Coronary artery (tissue), 2 donors: ENCODE results near the gene CNTROB.

Experiments used
- DNase-seq: peaks from one replicate; pipeline ENCODE4 v3.0.0-alpha.2; 2017; ENCODE audit warnings: low spot score
- H3K27ac ChIP-seq, 2 donors: fragments of 200-600 bp; sonication (generic); one replicate each; pipeline ENCODE4 v1.5.1; 2016 to 2019
- H3K4me3 ChIP-seq: fragments of 200-600 bp; sonication (generic); 2 replicates; pipeline ENCODE4 v1.5.1; 2016; ENCODE audit warnings: mild to moderate bottlenecking, moderate library complexity
- CTCF ChIP-seq: fragments of 200-600 bp; sonication (generic); IDR thresholded peaks from one replicate; pipeline ENCODE4 v1.5.1; 2019; ENCODE audit warnings: antibody characterized with exemption

Gene CNTROB

DNA sequence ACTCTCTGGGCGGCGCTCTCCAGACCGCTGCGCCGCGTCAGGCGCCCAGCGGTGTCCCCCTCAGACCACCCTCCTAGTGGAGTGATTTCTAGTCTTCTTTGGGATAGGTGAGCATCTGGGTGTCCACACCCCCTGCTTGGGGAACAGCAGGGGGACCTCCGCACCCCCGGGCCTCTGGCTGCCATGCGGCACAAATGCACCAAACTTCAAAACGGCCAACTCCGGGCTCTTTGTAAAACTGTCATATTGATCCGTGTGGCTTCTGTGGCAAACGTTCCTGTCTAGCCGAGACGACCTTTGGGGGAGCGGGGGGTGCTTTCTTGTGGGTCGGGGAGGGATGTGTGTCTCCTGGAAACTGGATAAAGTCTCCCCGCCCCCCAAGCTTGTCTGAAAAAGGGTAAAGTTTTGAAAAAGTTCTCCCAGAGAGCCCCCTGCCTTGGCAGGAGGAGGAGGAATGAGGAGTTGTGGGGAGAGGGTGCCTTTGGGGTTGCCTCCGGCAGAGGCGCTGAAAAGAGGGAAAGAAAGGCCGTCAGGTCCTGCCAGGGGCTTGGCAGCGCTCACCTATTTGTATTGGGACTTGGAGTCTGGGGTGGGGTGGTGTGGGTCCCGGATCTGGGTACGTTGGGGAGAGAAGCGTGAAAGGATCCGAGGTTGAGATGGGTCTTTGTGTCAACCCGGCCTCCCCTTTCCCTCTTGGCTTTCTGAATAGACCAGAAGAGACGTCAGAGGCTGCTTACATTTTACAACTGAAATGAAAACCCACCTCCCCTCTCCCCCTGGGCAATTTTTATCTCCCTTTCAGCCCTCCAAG is 45.6 kb upstream of the CNTROB start:
- Histone ChIP-seq H3K27ac (peak overlapping the region; percentile 78 to 86), H3K4me3 (peak overlapping the region; percentile 88)
- no peak for TF ChIP-seq CTCF
- peak; percentile 79 for DNase-seq

- no peak for DNase-seq
- H3K4me3 ChIP-seq, result peak overlapping the region; percentile 88
- peak overlapping the region; percentile 80 to 86 for H3K27ac ChIP-seq
- TF ChIP-seq CTCF, result no peak
Observed at GRCh38 chr17:7887038-7887481, 44.9 kb upstream of the CNTROB start.

- peak overlapping the region; percentile 80 to 86 for H3K27ac ChIP-seq
- H3K4me3 ChIP-seq, result peak overlapping the region; percentile 88
- DNase-seq, result peak; percentile 92
- no peak for TF ChIP-seq CTCF
Observed at GRCh38 chr17:7887482-7888183, 44.4 kb upstream of the CNTROB start.

DNA sequence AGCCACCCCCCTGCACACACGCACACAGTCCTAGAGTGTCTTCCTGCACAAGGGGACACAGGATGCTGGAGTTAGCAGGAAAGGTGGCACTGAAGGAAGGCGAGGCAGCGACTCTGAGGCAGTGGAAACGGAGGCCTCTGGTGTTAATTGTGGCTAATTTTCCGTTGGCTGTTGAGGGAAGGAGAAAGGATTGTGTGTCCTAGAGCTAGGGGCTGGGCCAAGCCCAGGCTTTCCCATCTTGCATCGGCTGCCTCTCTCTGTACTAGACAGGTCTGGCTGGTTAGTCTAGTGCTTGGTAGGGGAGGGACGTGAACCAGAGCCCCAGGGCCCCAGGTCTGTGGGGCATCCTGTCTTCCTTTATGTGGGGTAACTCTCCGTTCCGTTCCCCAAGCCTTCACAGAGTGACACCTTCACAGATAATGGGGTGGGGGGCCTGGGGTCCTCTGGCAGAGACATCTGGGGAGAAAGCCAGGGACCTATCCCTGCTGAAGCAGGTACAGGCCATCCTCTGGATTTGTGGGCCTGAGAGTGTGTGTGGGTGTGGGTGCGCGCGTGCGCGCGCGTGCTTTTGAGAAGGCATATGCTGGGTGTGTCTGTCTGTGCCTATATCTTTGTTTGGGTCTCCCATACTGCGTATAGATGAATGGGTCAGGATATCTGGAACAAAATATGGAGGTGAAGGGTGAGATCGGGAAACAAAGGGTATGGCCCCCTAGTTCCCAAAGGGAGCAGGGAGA is 43.7 kb upstream of the CNTROB start, which contains the start of gene CHD3:
TSS of gene CHD3 (plus strand) at position 606 of the 737 bp plus-strand sequence. CDS start 212 bp downstream, outside the sequence.
- Histone ChIP-seq H3K4me3 (peak within 1 kb of the TSS; percentile 88), H3K27ac (peak within 1 kb of the TSS; percentile 80 to 86)
- peak; percentile 77 for DNase-seq
- TF ChIP-seq CTCF, result no peak

GRCh38 chr17:7889166-7889955 is 42.6 kb upstream of the CNTROB start:
- peak; percentile 95 for DNase-seq
- Histone ChIP-seq H3K4me3 (no peak overlapping the region), H3K27ac (peak overlapping the region; percentile 80 to 86)
- no peak for TF ChIP-seq CTCF

- H3K4me3 ChIP-seq, result no peak overlapping the region
- no peak overlapping the region for H3K27ac ChIP-seq
- no peak for TF ChIP-seq CTCF
- no peak for DNase-seq
Observed at GRCh38 chr17:7893187-7893880, 38.7 kb upstream of the CNTROB start.
